Neutrophil (primary cell): ENCODE measurements around the gene IKZF3.

Experiments
- H3K27ac ChIP-seq: fragments of 200-600 bp; sonication (generic); 2 replicates; pipeline ENCODE4 v1.5.1; 2016; ENCODE audit warnings: mild to moderate bottlenecking, moderate library complexity
- H3K27me3 ChIP-seq: fragments of 200-600 bp; sonication (generic); 2 replicates; pipeline ENCODE4 v1.6.0; 2016; ENCODE audit warnings: mild to moderate bottlenecking
- H3K36me3 ChIP-seq: fragments of 200-600 bp; sonication (generic); 2 replicates; pipeline ENCODE4 v1.5.1; 2017
- H3K4me1 ChIP-seq, 2 experiments: fragments of 200-600 bp in 1 of 2; sonication (generic) in 1 of 2; 1 replicate in 1 of 2; 2 replicates in 1 of 2; pipeline versions ENCODE4 v1.5.1 to v1.6.1; 2013 to 2016; ENCODE audit warnings: low read depth in 1 of 2, low read length in 1 of 2, mild to moderate bottlenecking in 1 of 2, moderate library complexity in 1 of 2; ENCODE audit not compliant: control insufficient read depth in 1 of 2, insufficient read depth in 1 of 2
- H3K4me3 ChIP-seq, 2 experiments: fragments of 200-600 bp in 1 of 2; sonication (generic) in 1 of 2; 1 replicate in 1 of 2; 2 replicates in 1 of 2; pipeline ENCODE4 v1.5.1; 2013 to 2016; ENCODE audit warnings: low read depth in 1 of 2, low read length in 1 of 2, mild to moderate bottlenecking in 1 of 2, moderate library complexity in 1 of 2
- H3K9me3 ChIP-seq: fragments of 200-600 bp; sonication (generic); 2 replicates; pipeline ENCODE4 v1.5.1; 2016
- CTCF ChIP-seq: fragments of 200-600 bp; sonication (generic); IDR thresholded peaks from 2 replicates; pipeline ENCODE4 v1.5.1; 2016; ENCODE audit warnings: antibody characterized with exemption

Gene IKZF3

GRCh38 chr17:39747745-39748144, 116.4 kb downstream of the IKZF3 start:
- no peaks in the 10 kb centered on the region for H3K4me1 ChIP-seq
- no peak for TF ChIP-seq CTCF
- H3K27ac ChIP-seq, result no peak overlapping the region
- H3K27me3 ChIP-seq, result peaks cover 70% of the 10 kb centered on the region
- H3K9me3 ChIP-seq, result no peaks in the 10 kb centered on the region
- H3K4me3 ChIP-seq, result no peak overlapping the region
- H3K36me3 ChIP-seq, result no peaks in the 10 kb centered on the region

- Histone ChIP-seq H3K36me3 (no peaks in the 10 kb centered on the region), H3K27ac (no peak overlapping the region), H3K4me3 (no peak overlapping the region), H3K9me3 (no peaks in the 10 kb centered on the region), H3K27me3 (peaks cover 73% of the 10 kb centered on the region), H3K4me1 (no peaks in the 10 kb centered on the region)
- no peak for TF ChIP-seq CTCF
Observed at GRCh38 chr17:39746145-39746461, 118.0 kb downstream of the IKZF3 start.

- Histone ChIP-seq H3K4me1 (no peaks in the 10 kb centered on the region), H3K9me3 (no peaks in the 10 kb centered on the region), H3K27ac (no peak overlapping the region), H3K27me3 (peaks cover 73% of the 10 kb centered on the region), H3K36me3 (no peaks in the 10 kb centered on the region), H3K4me3 (no peak overlapping the region)
- no peak for TF ChIP-seq CTCF
Observed at GRCh38 chr17:39745335-39746144, 118.6 kb downstream of the IKZF3 start.

- Histone ChIP-seq H3K36me3 (no peaks in the 10 kb centered on the region), H3K9me3 (no peaks in the 10 kb centered on the region), H3K4me3 (no peak overlapping the region), H3K4me1 (no peaks in the 10 kb centered on the region), H3K27ac (no peak overlapping the region), H3K27me3 (peaks cover 73% of the 10 kb centered on the region)
- TF ChIP-seq CTCF, result no peak
Observed at GRCh38 chr17:39744836-39745215, 119.3 kb downstream of the IKZF3 start.

- no peak overlapping the region for H3K4me3 ChIP-seq
- no peak for TF ChIP-seq CTCF
Observed at GRCh38 chr17:39744075-39744835, 119.9 kb downstream of the IKZF3 start.

More at GRCh38 chr17:39744075-39744835, 119.9 kb downstream of the IKZF3 start:
- no peaks in the 10 kb centered on the region for H3K9me3 ChIP-seq
- H3K27me3 ChIP-seq, result peaks cover 75% of the 10 kb centered on the region
- H3K27ac ChIP-seq, result no peak overlapping the region
- no peaks in the 10 kb centered on the region for H3K36me3 ChIP-seq
- H3K4me1 ChIP-seq, result peaks cover 0 to 4% of the 10 kb centered on the region in 2 experiments
